DMS114 treated with DMSO at 0.1 percent for 48 hours (cell line): ENCODE results near the gene LHFPL6.

Experiments used
- DNase-seq: peaks from one replicate; lab custom pipeline; 2025; ENCODE audit not compliant: unreplicated experiment; lab: John Stamatoyannopoulos, UW

The LHFPL6 gene

GRCh38 chr13:39557285-39557955, 45.6 kb downstream of the LHFPL6 start:
- no peak for DNase-seq

GRCh38 chr13:39556866-39557265, 46.1 kb downstream of the LHFPL6 start:
- no peak for DNase-seq

GRCh38 chr13:39554371-39554770, 48.6 kb downstream of the LHFPL6 start:
- DNase-seq = no peak

- DNase-seq = no peak
Measured at GRCh38 chr13:39552246-39552645, 50.7 kb downstream of the LHFPL6 start.

GRCh38 chr13:39550931-39551330, 52.1 kb downstream of the LHFPL6 start:
- no peak for DNase-seq

- DNase-seq = no peak
Measured at GRCh38 chr13:39547108-39547507, 55.9 kb downstream of the LHFPL6 start.

- no peak for DNase-seq
Measured at GRCh38 chr13:39542361-39542760, 60.6 kb downstream of the LHFPL6 start.

- DNase-seq = no peak
Measured at GRCh38 chr13:39540929-39541605, 61.9 kb downstream of the LHFPL6 start.

GRCh38 chr13:39538816-39539790, 63.9 kb downstream of the LHFPL6 start:
- no peak for DNase-seq

- no peak for DNase-seq
Measured at GRCh38 chr13:39536906-39537305, 66.1 kb downstream of the LHFPL6 start.

- no peak for DNase-seq
Measured at GRCh38 chr13:39536274-39536673, 66.7 kb downstream of the LHFPL6 start.

GRCh38 chr13:39533651-39534150, 69.3 kb downstream of the LHFPL6 start:
- no peak for DNase-seq

GRCh38 chr13:39531646-39532045, 71.3 kb downstream of the LHFPL6 start:
- no peak for DNase-seq

- no peak for DNase-seq
Measured at GRCh38 chr13:39530916-39531315, 72.1 kb downstream of the LHFPL6 start.

- no peak for DNase-seq
Measured at GRCh38 chr13:39528661-39528980, 74.4 kb downstream of the LHFPL6 start.

GRCh38 chr13:39527961-39528660, 74.9 kb downstream of the LHFPL6 start:
- no peak for DNase-seq

- no peak for DNase-seq
Measured at GRCh38 chr13:39527301-39527700, 75.7 kb downstream of the LHFPL6 start.

GRCh38 chr13:39526499-39526898, 76.5 kb downstream of the LHFPL6 start:
- DNase-seq = no peak

GRCh38 chr13:39525506-39525905, 77.5 kb downstream of the LHFPL6 start:
- no peak for DNase-seq

- no peak for DNase-seq
Measured at GRCh38 chr13:39524795-39525194, 78.2 kb downstream of the LHFPL6 start.

- DNase-seq = no peak
Measured at GRCh38 chr13:39522329-39522728, 80.7 kb downstream of the LHFPL6 start.
